PFSK-1 (cell line): Measurements from ENCODE around the gene OBI1.

Experiments used
- FOXP2 ChIP-seq: optimal IDR thresholded peaks from 2 replicates; pipeline ENCODE3; 2011; ENCODE audit warnings: borderline replicate concordance, control low read depth, inconsistent platforms; ENCODE audit not compliant: insufficient read depth; ENCODE audit errors: extremely low read length, extremely low read depth
- POLR2AphosphoS5 ChIP-seq: IDR thresholded peaks from 2 replicates; pipeline ENCODE4 v1.6.1; 2012; ENCODE audit warnings: low read depth, mild to moderate bottlenecking, control low read depth, low read length, moderate library complexity
- SIN3A ChIP-seq: IDR thresholded peaks from 2 replicates; pipeline ENCODE4 v1.6.1; 2012; ENCODE audit warnings: mild to moderate bottlenecking, low read length, moderate library complexity, borderline replicate concordance; ENCODE audit not compliant: insufficient read depth
- TAF1 ChIP-seq: IDR thresholded peaks from 2 replicates; pipeline ENCODE4 v1.6.1; 2012; ENCODE audit warnings: low read length, control low read depth, borderline replicate concordance; ENCODE audit not compliant: insufficient read depth
- TF ChIP-seq, protein P1 (sequence below), 2 experiments: IDR thresholded peaks; 2 replicates each; pipeline versions ENCODE4 v1.6.1 to v1.8.0; 2011 to 2012; ENCODE audit warnings: low read depth in 2 of 2, low read length in 2 of 2, control low read depth in 1 of 2, inconsistent platforms in 1 of 2, mild to moderate bottlenecking in 1 of 2, moderate library complexity in 1 of 2; ENCODE audit not compliant: insufficient read depth in 1 of 2

OBI1 gene

GRCh38 chr13:78599645-78600279 is 59.2 kb downstream of the OBI1 start:
- TF ChIP-seq TAF1, result no peak
- TF ChIP-seq POLR2AphosphoS5, result no peak
- TF ChIP-seq, protein P1, sequence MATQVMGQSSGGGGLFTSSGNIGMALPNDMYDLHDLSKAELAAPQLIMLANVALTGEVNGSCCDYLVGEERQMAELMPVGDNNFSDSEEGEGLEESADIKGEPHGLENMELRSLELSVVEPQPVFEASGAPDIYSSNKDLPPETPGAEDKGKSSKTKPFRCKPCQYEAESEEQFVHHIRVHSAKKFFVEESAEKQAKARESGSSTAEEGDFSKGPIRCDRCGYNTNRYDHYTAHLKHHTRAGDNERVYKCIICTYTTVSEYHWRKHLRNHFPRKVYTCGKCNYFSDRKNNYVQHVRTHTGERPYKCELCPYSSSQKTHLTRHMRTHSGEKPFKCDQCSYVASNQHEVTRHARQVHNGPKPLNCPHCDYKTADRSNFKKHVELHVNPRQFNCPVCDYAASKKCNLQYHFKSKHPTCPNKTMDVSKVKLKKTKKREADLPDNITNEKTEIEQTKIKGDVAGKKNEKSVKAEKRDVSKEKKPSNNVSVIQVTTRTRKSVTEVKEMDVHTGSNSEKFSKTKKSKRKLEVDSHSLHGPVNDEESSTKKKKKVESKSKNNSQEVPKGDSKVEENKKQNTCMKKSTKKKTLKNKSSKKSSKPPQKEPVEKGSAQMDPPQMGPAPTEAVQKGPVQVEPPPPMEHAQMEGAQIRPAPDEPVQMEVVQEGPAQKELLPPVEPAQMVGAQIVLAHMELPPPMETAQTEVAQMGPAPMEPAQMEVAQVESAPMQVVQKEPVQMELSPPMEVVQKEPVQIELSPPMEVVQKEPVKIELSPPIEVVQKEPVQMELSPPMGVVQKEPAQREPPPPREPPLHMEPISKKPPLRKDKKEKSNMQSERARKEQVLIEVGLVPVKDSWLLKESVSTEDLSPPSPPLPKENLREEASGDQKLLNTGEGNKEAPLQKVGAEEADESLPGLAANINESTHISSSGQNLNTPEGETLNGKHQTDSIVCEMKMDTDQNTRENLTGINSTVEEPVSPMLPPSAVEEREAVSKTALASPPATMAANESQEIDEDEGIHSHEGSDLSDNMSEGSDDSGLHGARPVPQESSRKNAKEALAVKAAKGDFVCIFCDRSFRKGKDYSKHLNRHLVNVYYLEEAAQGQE (IDR thresholded peaks at IDR 0.05; ENCODE audit: insufficient read depth in 1 of 2, low read depth in 2 of 2, low read length in 2 of 2), result no peak
- TF ChIP-seq FOXP2, result no peak

DNA sequence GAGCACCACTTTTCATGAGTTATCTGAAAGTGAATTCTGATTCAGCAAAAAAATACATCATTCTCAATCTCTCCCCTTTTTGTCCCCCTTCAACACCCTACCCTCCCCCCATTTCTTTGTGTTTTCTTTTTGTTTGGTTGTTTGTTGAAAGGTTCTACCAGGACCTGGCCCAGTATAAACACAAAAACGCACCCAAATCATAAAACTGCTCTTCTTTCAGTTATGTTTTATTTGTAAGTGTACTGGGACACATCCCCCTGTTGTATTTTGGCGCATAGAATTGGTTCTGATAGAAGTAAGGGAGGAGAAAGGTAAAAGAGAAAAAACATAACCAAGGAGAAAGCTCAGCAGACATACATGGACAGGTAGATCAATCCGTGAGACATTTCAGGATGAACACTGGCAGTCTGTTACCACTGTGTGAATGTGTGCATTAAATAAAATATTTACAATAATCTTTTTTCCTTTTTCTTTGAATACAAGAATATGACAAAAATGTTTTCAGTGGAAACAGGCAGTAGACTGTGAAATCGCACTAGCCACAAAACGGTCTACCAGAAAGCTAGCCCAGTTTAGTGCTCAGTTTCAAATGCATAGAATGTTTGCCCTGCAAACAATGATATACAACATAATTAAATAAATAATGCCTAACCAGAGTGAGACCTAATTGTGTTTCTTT is 59.9 kb downstream of the OBI1 start:
- TF ChIP-seq, protein P1 (IDR thresholded peaks at IDR 0.05; ENCODE audit: insufficient read depth in 1 of 2, low read depth in 2 of 2, low read length in 2 of 2), result no peak
- no peak for TF ChIP-seq SIN3A
- no peak for TF ChIP-seq POLR2AphosphoS5
- TF ChIP-seq TAF1, result no peak
- TF ChIP-seq FOXP2, result no peak

DNA sequence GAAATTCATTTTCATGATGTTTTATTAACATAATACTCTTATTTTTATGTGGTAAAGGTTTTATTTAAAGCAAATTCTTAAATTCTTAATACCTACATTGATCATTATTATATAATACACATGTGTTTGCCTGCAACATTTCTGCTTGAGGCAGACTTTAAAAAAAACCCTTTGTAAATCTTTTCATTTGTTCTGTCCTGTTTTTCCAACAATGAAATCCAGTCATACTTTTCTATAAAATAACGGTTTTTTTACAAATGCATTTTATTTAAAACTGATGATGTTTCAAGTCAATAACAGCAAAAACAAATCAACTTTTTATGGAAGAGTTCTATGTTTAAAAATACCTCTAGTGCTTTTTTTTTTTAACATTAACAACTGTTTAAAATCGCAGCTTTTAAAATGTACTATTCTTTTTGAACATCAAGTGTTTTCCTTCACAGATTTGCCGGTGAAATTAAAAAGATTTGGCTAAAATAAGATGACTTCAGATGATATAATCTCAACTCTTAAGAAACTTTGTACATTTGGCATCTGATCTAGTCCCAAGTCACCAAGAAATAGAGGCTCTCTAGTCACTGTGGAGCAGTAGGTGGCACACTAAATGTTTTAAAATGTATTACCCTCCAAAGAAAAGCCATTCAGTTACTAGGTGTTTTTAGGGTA is 60.7 kb downstream of the OBI1 start:
- TF ChIP-seq TAF1 (no peak), SIN3A (no peak), POLR2AphosphoS5 (no peak), FOXP2 (no peak)
- TF ChIP-seq, protein P1 (IDR thresholded peaks at IDR 0.05; ENCODE audit: insufficient read depth in 1 of 2, low read depth in 2 of 2, low read length in 2 of 2), result no peak

GRCh38 chr13:78597602-78597932 is 61.4 kb downstream of the OBI1 start:
- TF ChIP-seq TAF1 (no peak), POLR2AphosphoS5 (no peak), FOXP2 (no peak), SIN3A (no peak)
- TF ChIP-seq, protein P1 (IDR thresholded peaks at IDR 0.05; ENCODE audit: insufficient read depth in 1 of 2, low read depth in 2 of 2, low read length in 2 of 2), result no peak
